ENCODE data around the gene CYP11A1. TPM values are rescaled to one million over a fixed set of nuclear protein-coding genes. Genes with fewer than 3 reads are reported as not detected.
A peak's percentile ranks its signal among the peaks of the same experiment; 100 is the strongest.

The CYP11A1 gene
- total RNA-seq, 1 donor from 2014 or later = 0.80 TPM

DNA sequence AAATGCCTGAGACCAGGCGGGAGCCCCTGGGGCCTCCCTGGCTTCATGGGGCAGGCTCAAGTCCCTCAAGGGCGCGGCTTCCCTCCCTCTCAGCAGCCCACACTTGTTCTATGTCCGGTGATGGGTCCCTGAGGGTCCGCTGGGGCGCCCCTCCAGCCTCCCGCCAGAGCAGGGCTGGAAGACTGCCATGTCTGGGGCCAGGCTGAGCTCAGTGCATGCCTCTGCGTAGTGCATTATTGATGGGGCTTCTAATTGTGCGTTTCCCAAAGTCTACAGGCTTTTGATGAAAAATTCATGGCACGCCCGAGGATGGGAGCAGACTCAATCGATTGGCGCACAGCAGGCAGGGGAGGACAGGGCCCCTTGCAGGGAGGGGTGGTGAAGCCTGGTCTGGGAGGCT lies 51.3 kb downstream of the CYP11A1 start:
- TF ChIP-seq, protein P1, sequence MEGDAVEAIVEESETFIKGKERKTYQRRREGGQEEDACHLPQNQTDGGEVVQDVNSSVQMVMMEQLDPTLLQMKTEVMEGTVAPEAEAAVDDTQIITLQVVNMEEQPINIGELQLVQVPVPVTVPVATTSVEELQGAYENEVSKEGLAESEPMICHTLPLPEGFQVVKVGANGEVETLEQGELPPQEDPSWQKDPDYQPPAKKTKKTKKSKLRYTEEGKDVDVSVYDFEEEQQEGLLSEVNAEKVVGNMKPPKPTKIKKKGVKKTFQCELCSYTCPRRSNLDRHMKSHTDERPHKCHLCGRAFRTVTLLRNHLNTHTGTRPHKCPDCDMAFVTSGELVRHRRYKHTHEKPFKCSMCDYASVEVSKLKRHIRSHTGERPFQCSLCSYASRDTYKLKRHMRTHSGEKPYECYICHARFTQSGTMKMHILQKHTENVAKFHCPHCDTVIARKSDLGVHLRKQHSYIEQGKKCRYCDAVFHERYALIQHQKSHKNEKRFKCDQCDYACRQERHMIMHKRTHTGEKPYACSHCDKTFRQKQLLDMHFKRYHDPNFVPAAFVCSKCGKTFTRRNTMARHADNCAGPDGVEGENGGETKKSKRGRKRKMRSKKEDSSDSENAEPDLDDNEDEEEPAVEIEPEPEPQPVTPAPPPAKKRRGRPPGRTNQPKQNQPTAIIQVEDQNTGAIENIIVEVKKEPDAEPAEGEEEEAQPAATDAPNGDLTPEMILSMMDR (conservative IDR thresholded peaks at IDR 0.05) = no peak
- no peak overlapping the region for H3K27ac Mint-ChIP-seq
- H3K9me3 Mint-ChIP-seq = no peaks in the 10 kb centered on the region
- no peaks in the 10 kb centered on the region for H3K36me3 Mint-ChIP-seq
- peaks cover 38% of the 10 kb centered on the region for H3K4me1 Mint-ChIP-seq (ENCODE audit: unreplicated experiment)
- H3K27me3 Mint-ChIP-seq = peaks cover 9% of the 10 kb centered on the region
- H3K4me3 Mint-ChIP-seq = peak overlapping the region; percentile 16
- no peak for DNase-seq (ENCODE audit: extremely low spot score, unreplicated experiment)

DNA sequence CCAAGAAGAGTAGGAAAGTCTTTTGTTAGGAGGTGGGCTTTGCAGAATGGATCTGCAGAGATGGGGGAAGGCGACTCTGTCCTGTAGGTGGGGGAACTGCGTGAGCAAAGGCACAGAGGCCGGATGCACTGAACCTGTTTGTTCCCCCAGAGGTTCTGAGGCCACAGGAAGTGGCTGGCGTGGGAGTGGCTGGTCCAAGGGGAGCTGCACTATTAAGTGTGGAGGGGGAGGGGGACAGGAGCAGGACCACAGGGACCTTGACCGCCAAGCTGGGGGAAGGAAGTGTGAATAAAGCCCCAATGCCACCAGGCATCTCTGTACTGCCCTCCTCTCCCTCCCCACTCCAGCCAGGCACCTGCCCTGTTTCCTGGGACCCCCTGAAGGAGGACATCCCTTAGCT lies 51.8 kb downstream of the CYP11A1 start:
- no peaks in the 10 kb centered on the region for H3K36me3 Mint-ChIP-seq
- no peaks in the 10 kb centered on the region for H3K9me3 Mint-ChIP-seq
- peaks cover 9% of the 10 kb centered on the region for H3K27me3 Mint-ChIP-seq
- H3K27ac Mint-ChIP-seq = no peak overlapping the region
- TF ChIP-seq, protein P1 (conservative IDR thresholded peaks at IDR 0.05) = no peak
- H3K4me3 Mint-ChIP-seq = no peak overlapping the region
- DNase-seq (ENCODE audit: extremely low spot score, unreplicated experiment) = no peak
- H3K4me1 Mint-ChIP-seq (ENCODE audit: unreplicated experiment) = peaks cover 38% of the 10 kb centered on the region

DNA sequence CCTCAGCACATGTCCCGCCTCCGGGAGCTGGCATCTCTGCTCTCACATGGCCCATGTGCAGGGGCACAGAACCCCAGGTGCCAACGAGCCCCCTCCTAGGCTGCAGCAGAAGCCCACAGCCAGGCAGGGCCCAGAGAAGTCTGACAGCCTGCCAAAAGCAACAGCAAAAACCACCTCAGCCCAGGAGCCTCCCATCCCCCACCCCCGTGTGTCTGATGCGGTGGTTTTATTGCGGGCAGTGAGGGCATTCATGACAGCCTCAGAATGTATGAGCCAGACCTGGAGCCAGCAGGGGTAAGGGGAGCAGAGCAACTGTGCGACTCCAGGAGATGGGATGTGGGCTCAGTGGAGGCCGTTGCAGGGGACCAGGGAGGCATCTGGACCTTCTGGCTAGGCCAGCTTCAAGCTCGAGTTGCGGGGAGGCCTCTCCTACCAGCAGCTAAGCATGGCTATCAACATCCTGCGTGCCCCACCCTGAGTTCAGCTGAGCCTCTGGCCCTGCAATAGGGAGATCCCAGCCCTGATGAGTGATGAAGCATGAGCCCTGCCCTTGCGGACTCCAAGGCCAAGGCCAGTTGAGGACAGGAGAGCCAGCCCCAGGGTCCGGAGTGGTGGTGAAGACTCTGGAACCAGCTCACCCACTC lies 52.5 kb downstream of the CYP11A1 start:
- H3K27me3 Mint-ChIP-seq = peaks cover 9% of the 10 kb centered on the region
- peaks cover 36% of the 10 kb centered on the region for H3K4me1 Mint-ChIP-seq (ENCODE audit: unreplicated experiment)
- no peak overlapping the region for H3K27ac Mint-ChIP-seq
- no peak for DNase-seq (ENCODE audit: extremely low spot score, unreplicated experiment)
- TF ChIP-seq, protein P1 (conservative IDR thresholded peaks at IDR 0.05) = no peak
- H3K9me3 Mint-ChIP-seq = no peaks in the 10 kb centered on the region
- H3K36me3 Mint-ChIP-seq = no peaks in the 10 kb centered on the region
- no peak overlapping the region for H3K4me3 Mint-ChIP-seq

DNA sequence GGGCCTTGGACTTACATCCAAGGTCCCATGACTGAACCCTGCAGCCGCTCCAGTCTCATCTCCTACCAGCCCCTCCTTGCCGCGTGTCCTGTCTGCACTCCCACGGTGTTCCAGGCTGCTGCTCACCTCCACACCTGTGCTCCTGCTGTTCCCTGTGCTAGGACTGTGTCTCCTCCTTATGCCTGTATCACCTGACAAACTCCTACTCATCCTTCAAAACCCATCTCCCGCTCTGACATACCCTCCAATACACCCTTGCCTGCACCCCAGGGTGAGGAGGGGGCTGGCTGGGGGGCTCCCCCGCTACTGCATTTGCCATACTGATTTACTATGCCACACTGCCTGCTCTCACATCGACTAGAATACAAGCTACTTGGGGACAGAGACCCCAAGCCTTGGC lies 53.6 kb downstream of the CYP11A1 start:
- TF ChIP-seq, protein P1 (conservative IDR thresholded peaks at IDR 0.05) = no peak
- DNase-seq (ENCODE audit: extremely low spot score, unreplicated experiment) = no peak
- H3K4me3 Mint-ChIP-seq = no peak overlapping the region
- H3K4me1 Mint-ChIP-seq (ENCODE audit: unreplicated experiment) = peaks cover 38% of the 10 kb centered on the region
- H3K27me3 Mint-ChIP-seq = peaks cover 16% of the 10 kb centered on the region
- no peaks in the 10 kb centered on the region for H3K36me3 Mint-ChIP-seq
- no peaks in the 10 kb centered on the region for H3K9me3 Mint-ChIP-seq
- H3K27ac Mint-ChIP-seq = no peak overlapping the region

DNA sequence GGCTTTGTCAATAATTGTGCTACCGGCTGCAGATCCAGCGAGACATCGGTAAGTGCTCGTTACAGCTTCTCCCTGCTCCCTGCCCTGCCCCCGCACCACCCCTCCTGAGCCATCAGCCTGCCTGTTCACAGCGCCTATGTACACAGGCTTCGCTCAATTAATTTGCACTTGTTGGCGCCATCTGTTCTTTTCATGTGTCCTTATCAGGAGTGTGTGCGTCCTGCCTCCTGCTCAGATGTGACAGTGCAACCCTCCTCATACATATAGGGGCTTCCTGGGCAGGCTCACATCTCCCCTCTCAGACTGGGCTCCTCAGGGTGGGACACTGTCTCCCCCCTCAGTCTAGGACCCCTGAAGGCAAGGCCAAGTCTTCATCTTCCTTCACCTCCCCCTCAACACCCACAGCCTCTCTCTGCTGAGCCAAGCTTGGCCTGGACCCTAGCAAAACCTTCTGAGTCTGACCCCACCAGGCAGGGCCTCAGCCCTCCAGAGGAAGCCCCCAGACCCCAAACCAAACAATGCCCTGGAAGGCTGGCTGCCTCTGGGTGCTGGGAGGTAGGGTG lies 54.9 kb downstream of the CYP11A1 start:
- H3K4me3 Mint-ChIP-seq = no peak overlapping the region
- no peaks in the 10 kb centered on the region for H3K9me3 Mint-ChIP-seq
- peaks cover 20% of the 10 kb centered on the region for H3K27me3 Mint-ChIP-seq
- TF ChIP-seq, protein P1 (conservative IDR thresholded peaks at IDR 0.05) = no peak
- peak overlapping the region; percentile 18 for H3K27ac Mint-ChIP-seq
- H3K4me1 Mint-ChIP-seq (ENCODE audit: unreplicated experiment) = peaks cover 47% of the 10 kb centered on the region
- no peaks in the 10 kb centered on the region for H3K36me3 Mint-ChIP-seq
- no peak for DNase-seq (ENCODE audit: extremely low spot score, unreplicated experiment)
